Activated T-helper 1 cell treated with anti-CD3 and anti-CD28 coated beads, Interleukin-12 subunit alpha, Interleukin-12 subunit beta, Interleukin-2, Interleukin-4 antibody, amounts not matched to agents 30 ng/mL and 10 ng/mL and 1 ng/mL, durations not matched to agents 14 hours and 24 hours and 36 hours (primary cell): ENCODE measurements around the gene WFIKKN1. TPM values are rescaled to one million over a fixed set of nuclear protein-coding genes. Genes with fewer than 3 reads are reported as not detected.

Experiments
- DNase-seq: peaks from one replicate; pipeline ENCODE4 v3.0.0; 2021; ENCODE audit warnings: low spot score
- H3K27ac Mint-ChIP-seq: one replicate; pipeline ENCODE4 v1.8.0; 2021; ENCODE audit warnings: mild to moderate bottlenecking, mixed read lengths
- H3K27me3 Mint-ChIP-seq: one replicate; pipeline ENCODE4 v1.8.0; 2022; ENCODE audit warnings: mild to moderate bottlenecking, moderate library complexity, mixed read lengths; ENCODE audit not compliant: insufficient read depth
- H3K36me3 Mint-ChIP-seq: one replicate; pipeline ENCODE4 v1.8.0; 2021; ENCODE audit warnings: low read depth, mixed read lengths
- H3K4me1 Mint-ChIP-seq: one replicate; pipeline ENCODE4 v1.8.0; 2021; ENCODE audit warnings: low read depth, mixed read lengths
- H3K4me3 Mint-ChIP-seq: one replicate; pipeline ENCODE4 v1.8.0; 2021; ENCODE audit warnings: mild to moderate bottlenecking, moderate library complexity, mixed read lengths
- H3K9me3 Mint-ChIP-seq: one replicate; pipeline ENCODE4 v1.8.0; 2021; ENCODE audit warnings: mixed read lengths
- intact Hi-C: fragments of 100-400 bp; cut with micrococcal nuclease; formaldehyde crosslinking; loops from one replicate; pipeline ENCODE4 v1.15.1; 2024
- total RNA-seq: library from RNA; stranded (reverse); gene quantifications from 2 replicates; pipeline ENCODE4 v1.2.3, GENCODE V29; 2022

Gene WFIKKN1
- total RNA-seq = 0.34 and 0.44 TPM in 2 replicates

DNA sequence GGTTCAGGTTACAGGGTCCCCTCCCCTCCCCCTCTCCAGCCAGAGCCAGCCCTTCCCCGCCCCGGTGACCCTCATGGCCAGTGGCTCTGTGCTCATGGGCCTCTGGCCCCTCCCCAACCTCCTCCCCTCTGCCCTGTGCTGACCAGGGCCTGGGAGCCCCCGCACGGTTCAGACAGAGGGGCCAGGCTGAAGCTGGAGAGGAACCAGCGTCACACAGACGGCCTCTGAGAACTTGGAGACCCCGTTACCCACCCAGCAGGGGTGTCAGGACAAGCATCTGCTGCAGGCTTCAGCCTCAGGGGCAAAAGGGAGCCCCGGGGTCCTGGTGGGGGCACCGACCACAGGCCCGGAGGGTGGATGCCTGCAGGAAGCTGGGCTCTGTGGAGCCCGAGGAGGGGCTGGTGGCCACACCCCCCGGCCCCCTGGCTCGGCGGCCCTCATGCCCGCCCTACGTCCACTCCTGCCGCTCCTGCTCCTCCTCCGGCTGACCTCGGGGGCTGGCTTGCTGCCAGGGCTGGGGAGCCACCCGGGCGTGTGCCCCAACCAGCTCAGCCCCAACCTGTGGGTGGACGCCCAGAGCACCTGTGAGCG lies at the start of gene WFIKKN1:
TSS of gene WFIKKN1 (plus strand) at position 171 of the 591 bp plus-strand sequence. CDS start at position 440, 269 bp downstream.
- Mint-ChIP-seq H3K27ac (no peak within 1 kb of the TSS), H3K27me3 (no peaks in the 10 kb centered on the region), H3K4me1 (no peaks in the 10 kb centered on the region), H3K36me3 (no peaks in the 10 kb centered on the region), H3K4me3 (no peak within 1 kb of the TSS), H3K9me3 (no peaks in the 10 kb centered on the region)
- intact Hi-C loops = no loop called here
- no peak for DNase-seq

- DNase-seq = no peak
- intact Hi-C loops = no loop called here
- peaks cover under 1% of the 10 kb centered on the region for H3K4me1 Mint-ChIP-seq
- H3K27ac Mint-ChIP-seq = no peak overlapping the region
- no peaks in the 10 kb centered on the region for H3K27me3 Mint-ChIP-seq
- no peaks in the 10 kb centered on the region for H3K9me3 Mint-ChIP-seq
- H3K4me3 Mint-ChIP-seq = no peak overlapping the region
- no peaks in the 10 kb centered on the region for H3K36me3 Mint-ChIP-seq
Measured at GRCh38 chr16:582218-582613, 48.6 kb upstream of the WFIKKN1 start.

DNA sequence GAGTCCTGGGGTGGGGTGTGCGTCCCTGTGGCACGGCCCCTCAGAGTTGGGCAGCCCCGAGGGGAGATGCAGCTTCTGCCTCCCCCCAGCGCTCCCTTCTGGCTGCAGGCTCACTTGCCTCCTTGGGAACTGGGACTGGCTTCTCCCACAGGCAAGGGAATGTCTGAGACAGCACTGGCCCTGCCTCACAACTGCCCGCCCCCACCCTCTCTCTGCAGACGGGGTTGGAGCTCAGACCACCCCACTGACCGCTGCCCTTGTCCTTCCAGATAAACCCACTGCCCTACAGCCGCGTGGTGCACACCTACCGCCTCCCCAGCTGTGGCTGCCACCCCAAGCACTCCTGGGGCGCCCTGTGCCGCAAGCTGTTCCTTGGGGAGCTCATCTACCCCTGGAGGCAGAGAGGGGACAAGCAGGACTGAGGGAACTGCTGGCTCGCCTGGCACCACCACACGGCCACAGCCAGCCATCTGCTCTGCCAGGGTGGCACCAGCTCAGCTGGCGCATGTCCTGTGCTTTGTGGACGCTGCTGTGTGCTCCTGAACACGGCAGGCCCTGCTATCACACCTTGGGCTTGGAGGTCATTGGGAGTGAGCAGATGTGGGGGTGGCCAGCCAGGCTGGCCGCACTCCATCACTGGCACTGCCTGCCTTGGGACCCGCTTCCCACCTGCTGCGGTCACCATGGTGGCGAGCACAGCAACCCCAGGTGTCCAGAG lies 48.0 kb upstream of the WFIKKN1 start:
- Mint-ChIP-seq H3K36me3 (peaks cover 3% of the 10 kb centered on the region), H3K27me3 (no peaks in the 10 kb centered on the region), H3K27ac (no peak overlapping the region), H3K4me3 (no peak overlapping the region), H3K4me1 (peaks cover 5% of the 10 kb centered on the region), H3K9me3 (no peaks in the 10 kb centered on the region)
- no peak for DNase-seq
- intact Hi-C loops = no loop called here

DNA sequence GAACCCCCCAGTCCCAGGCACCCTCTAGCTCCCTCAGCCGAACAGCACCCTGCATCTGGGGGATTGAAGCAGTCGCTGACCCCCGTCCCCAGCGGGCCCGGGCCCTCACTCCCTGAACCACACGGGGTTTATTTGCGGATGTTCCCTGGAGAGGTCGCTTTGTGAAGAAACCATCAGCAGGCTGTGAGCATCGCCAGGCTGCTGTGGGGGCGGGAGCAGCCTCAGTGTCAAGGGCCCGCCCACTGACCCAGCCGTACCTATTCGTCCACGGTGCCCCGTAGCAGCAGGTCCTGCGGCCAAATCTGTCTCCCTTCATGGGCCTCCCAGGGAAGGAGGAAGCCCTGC lies 47.3 kb upstream of the WFIKKN1 start:
- no peak overlapping the region for H3K27ac Mint-ChIP-seq
- H3K36me3 Mint-ChIP-seq = peaks cover 3% of the 10 kb centered on the region
- DNase-seq = no peak
- H3K4me3 Mint-ChIP-seq = no peak overlapping the region
- no peaks in the 10 kb centered on the region for H3K9me3 Mint-ChIP-seq
- intact Hi-C loops = no loop called here
- H3K27me3 Mint-ChIP-seq = no peaks in the 10 kb centered on the region
- peaks cover 5% of the 10 kb centered on the region for H3K4me1 Mint-ChIP-seq

GRCh38 chr16:583815-584591 lies 46.8 kb upstream of the WFIKKN1 start:
- no peak overlapping the region for H3K4me3 Mint-ChIP-seq
- H3K27ac Mint-ChIP-seq = no peak overlapping the region
- no peak for DNase-seq
- H3K27me3 Mint-ChIP-seq = no peaks in the 10 kb centered on the region
- peaks cover 3% of the 10 kb centered on the region for H3K36me3 Mint-ChIP-seq
- intact Hi-C loops = no loop called here
- H3K4me1 Mint-ChIP-seq = peaks cover 5% of the 10 kb centered on the region
- H3K9me3 Mint-ChIP-seq = no peaks in the 10 kb centered on the region

DNA sequence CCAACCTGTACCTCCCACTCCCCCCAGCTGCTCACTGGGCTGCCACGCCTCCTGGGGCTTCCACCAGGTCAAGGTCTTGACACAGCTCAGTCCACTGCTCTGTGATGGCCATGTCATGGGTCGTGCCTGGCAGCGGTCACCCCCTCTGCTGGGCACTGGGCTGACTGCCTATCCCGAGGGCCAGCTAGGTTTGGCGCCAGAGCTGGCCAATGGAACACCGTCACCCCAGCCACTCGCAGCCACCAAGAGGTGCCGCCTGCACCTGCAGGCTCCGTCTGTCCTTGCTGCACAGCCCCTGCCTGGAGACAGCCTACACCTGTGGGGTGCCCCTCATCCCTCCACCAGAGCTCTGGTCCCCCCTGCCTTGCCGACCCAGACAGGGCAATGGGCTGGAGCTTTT lies 45.4 kb upstream of the WFIKKN1 start:
- Mint-ChIP-seq H3K27ac (no peak overlapping the region), H3K4me1 (peaks cover 5% of the 10 kb centered on the region), H3K9me3 (no peaks in the 10 kb centered on the region), H3K27me3 (no peaks in the 10 kb centered on the region), H3K36me3 (peaks cover 3% of the 10 kb centered on the region), H3K4me3 (no peak overlapping the region)
- intact Hi-C loops = no loop called here
- DNase-seq = no peak

GRCh38 chr16:586047-586644 lies 44.6 kb upstream of the WFIKKN1 start:
- Mint-ChIP-seq H3K4me1 (peaks cover 12% of the 10 kb centered on the region), H3K9me3 (no peaks in the 10 kb centered on the region), H3K36me3 (peaks cover 3% of the 10 kb centered on the region), H3K27ac (no peak overlapping the region), H3K27me3 (no peaks in the 10 kb centered on the region), H3K4me3 (no peak overlapping the region)
- DNase-seq = no peak
- intact Hi-C loops = no loop called here

DNA sequence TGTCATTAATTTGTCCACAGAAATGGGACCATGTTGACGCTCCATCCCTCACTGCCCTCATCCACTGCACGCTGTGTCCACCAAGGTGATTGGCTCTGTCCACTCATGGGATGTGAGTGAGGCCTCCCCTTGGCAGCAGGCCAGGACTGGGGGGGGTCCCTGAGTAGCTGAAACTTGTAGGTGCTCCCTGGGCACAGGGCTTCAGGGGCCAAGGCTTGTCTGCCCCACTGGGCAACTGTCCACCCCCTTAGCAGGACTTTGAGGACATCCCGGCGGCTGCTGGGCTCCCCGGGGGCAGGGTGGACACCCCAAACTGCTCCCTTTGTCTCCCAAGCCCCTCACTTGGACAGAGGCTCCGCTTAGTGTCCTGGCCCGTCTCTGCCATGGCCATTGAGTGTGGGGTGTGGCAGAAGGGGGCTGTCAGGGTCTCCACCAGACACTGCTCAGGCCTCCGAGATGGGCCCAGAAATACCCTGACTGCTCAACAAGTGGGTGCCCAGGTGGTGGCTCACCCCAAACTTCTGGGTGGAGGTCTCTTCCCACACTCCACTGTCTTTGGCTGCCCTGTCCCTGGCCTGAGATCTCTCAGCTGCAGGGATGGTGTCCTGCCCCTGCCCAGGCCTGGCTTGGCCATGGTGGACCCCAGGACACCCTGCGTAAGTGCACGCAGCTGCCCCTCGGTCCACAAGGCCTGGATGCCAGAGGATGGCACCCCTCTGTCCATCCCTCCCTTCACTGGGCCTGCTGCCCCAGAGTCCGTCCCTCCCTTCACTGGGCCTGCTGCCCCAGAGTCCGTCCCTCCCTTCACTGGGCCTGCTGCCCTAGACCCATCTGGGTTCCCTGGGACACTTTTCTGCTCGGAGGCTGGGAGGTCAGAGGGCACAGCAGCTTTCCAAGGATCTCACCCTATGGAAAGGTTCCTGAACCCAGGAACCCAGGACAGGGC lies 43.9 kb upstream of the WFIKKN1 start:
- Mint-ChIP-seq H3K9me3 (no peaks in the 10 kb centered on the region), H3K36me3 (peaks cover 3% of the 10 kb centered on the region), H3K27ac (peak overlapping the region; percentile 86), H3K4me3 (peak overlapping the region; percentile 96), H3K4me1 (peaks cover 15% of the 10 kb centered on the region), H3K27me3 (no peaks in the 10 kb centered on the region)
- DNase-seq = no peak
- intact Hi-C loops = no loop called here

- Mint-ChIP-seq H3K27ac (peak overlapping the region; percentile 99), H3K4me3 (peak overlapping the region; percentile 96)
- intact Hi-C loops = loop anchor here (1.0 to 2.0 kb wide), 3 partner anchors 18 to 236 kb away; partner anchors contain the start of gene AXIN1
Measured at GRCh38 chr16:588639-588888, 42.2 kb upstream of the WFIKKN1 start.

GRCh38 chr16:588889-589657 lies 41.7 kb upstream of the WFIKKN1 start:
- Mint-ChIP-seq H3K4me1 (peaks cover 20% of the 10 kb centered on the region), H3K27me3 (no peaks in the 10 kb centered on the region), H3K9me3 (no peaks in the 10 kb centered on the region), H3K4me3 (peak overlapping the region; percentile 97), H3K36me3 (peaks cover 3% of the 10 kb centered on the region), H3K27ac (peak overlapping the region; percentile 100)
- DNase-seq = peak; percentile 96
- intact Hi-C loops = loop anchor here (1.0 to 2.0 kb wide), 8 partner anchors 19 to 355 kb away; partner anchors contain the start of genes AXIN1, CAPN15, DECR2 and FAM234A

More at GRCh38 chr16:588639-588888, 42.2 kb upstream of the WFIKKN1 start:
- Mint-ChIP-seq H3K36me3 (peaks cover 3% of the 10 kb centered on the region), H3K27me3 (no peaks in the 10 kb centered on the region), H3K9me3 (no peaks in the 10 kb centered on the region), H3K4me1 (peaks cover 19% of the 10 kb centered on the region)
- peak; percentile 57 for DNase-seq

DNA sequence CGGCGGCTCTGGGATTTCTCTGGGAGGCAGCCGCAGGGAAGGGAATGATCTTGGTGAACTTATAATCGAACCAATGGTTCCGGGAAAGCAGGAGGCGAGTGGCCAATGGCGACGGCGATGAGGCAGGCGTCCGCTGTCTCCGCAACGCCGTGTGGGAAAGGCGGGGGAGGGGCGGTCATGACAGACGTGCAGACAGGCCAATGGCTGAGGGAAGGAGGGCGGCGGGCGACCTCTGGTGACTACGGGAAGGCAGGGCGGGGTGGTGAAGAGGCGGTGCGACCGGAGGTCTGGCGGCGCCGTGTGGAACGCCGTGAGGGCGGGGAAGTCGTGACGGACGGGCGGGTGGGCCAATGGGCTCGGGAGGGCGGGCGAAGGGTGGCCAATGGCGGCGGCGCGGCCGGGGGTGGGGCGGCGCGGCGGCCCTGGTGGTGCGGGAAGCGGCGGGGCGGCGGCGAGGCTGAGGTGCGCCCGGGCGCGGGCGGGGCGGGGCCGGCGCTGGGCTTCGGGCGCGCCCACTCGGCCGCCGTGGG lies 41.1 kb upstream of the WFIKKN1 start, which contains the start of gene RAB40C:
TSS of gene RAB40C (plus strand) at position 409 of the 530 bp plus-strand sequence. CDS start 226 bp downstream, outside the sequence.
- intact Hi-C loops = loop anchor here (1.0 to 5.0 kb wide), 8 partner anchors 47 to 903 kb away; partner anchors contain the start of genes AXIN1, CAPN15, DECR2 and FAM234A
- peak within 1 kb of the TSS; percentile 97 for H3K4me3 Mint-ChIP-seq
- H3K36me3 Mint-ChIP-seq = peaks cover 3% of the 10 kb centered on the region

More for the DNA sequence above, 41.1 kb upstream of the WFIKKN1 start, which contains the start of gene RAB40C:
- peak; percentile 97 for DNase-seq
- peak within 1 kb of the TSS; percentile 100 for H3K27ac Mint-ChIP-seq
- no peaks in the 10 kb centered on the region for H3K27me3 Mint-ChIP-seq
- peaks cover 26% of the 10 kb centered on the region for H3K4me1 Mint-ChIP-seq
- H3K9me3 Mint-ChIP-seq = no peaks in the 10 kb centered on the region
